Peyer's patch (tissue), 4 donors: ENCODE results near the gene ZFYVE1.
"Not testable (repeated sequence)": the region's sequence is repeated elsewhere in the genome, so short reads cannot be mapped to it uniquely, and the experiment has no call there.

Source experiments
- POLR2A ChIP-seq, 2 donors: fragments of 450-650 bp; IDR thresholded peaks; one replicate each; pipeline ENCODE4 v1.5.1; 2017; ENCODE audit warnings: antibody characterized with exemption in 2 of 2, mild to moderate bottlenecking in 2 of 2, moderate library complexity in 2 of 2
- TF ChIP-seq, protein P1 (sequence below), 6 experiments: fragments of 450-650 bp in 4 of 6; fragments of 200-600 bp in 2 of 6; sonication (generic) in 1 of 6; IDR thresholded peaks; one replicate each; pipeline ENCODE4 v1.5.1; 2017 to 2019; ENCODE audit warnings: antibody characterized with exemption in 6 of 6, mild to moderate bottlenecking in 3 of 6, moderate library complexity in 1 of 6

DNA sequence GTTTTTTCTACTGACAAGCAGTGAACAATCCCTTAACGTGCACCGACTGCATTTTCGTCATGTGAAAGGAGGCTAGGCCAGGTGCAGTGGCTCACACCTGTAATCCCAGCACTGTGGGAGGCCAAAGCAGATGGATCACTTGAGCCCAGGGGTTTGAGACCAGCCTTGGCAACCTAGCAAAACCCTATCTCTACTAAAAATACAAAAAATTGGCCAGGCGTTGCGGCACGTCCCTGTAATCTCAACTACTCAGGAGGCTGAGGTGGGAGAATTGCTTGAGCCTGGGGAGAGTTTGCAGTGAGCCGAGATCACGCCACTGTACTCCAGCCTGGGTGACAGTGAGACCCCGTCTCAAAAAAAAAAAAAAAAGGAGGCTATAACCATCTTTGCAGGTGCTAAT is 22.3 kb downstream of the ZFYVE1 start:
- TF ChIP-seq, protein P1, sequence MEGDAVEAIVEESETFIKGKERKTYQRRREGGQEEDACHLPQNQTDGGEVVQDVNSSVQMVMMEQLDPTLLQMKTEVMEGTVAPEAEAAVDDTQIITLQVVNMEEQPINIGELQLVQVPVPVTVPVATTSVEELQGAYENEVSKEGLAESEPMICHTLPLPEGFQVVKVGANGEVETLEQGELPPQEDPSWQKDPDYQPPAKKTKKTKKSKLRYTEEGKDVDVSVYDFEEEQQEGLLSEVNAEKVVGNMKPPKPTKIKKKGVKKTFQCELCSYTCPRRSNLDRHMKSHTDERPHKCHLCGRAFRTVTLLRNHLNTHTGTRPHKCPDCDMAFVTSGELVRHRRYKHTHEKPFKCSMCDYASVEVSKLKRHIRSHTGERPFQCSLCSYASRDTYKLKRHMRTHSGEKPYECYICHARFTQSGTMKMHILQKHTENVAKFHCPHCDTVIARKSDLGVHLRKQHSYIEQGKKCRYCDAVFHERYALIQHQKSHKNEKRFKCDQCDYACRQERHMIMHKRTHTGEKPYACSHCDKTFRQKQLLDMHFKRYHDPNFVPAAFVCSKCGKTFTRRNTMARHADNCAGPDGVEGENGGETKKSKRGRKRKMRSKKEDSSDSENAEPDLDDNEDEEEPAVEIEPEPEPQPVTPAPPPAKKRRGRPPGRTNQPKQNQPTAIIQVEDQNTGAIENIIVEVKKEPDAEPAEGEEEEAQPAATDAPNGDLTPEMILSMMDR (IDR thresholded peaks at IDR 0.05) = not testable (repeated sequence)
- TF ChIP-seq POLR2A (IDR thresholded peaks at IDR 0.05) = not testable (repeated sequence)
